HepG2 (cell line): ENCODE measurements around the gene HLA-F. TPM values are rescaled to one million over a fixed set of nuclear protein-coding genes. Genes with fewer than 3 reads are reported as not detected.

Source experiments
- CHCHD3 ChIP-seq: sonication (generic); formaldehyde crosslinking; IDR thresholded peaks from 2 replicates; pipeline ENCODE4 v1.8.0; 2022; ENCODE audit warnings: mild to moderate bottlenecking, missing genetic modification reagents, moderate library complexity
- CREM ChIP-seq, 2 experiments: sonication (generic) in 1 of 2; formaldehyde crosslinking in 1 of 2; IDR thresholded peaks; 2 replicates each; pipeline versions ENCODE4 v1.4.0 to v1.6.1; 2016 to 2020; ENCODE audit warnings: antibody characterized with exemption in 1 of 2, mild to moderate bottlenecking in 1 of 2, missing genetic modification reagents in 1 of 2
- HINFP ChIP-seq: sonication (generic); formaldehyde crosslinking; IDR thresholded peaks from 2 replicates; pipeline ENCODE4 v1.4.0; 2020; ENCODE audit warnings: low read depth, mild to moderate bottlenecking, missing genetic modification reagents
- IRF2 ChIP-seq: IDR thresholded peaks from 2 replicates; pipeline ENCODE4 v1.6.1; 2018; ENCODE audit warnings: missing genetic modification reagents, missing compliant biosample characterization
- KLF6 ChIP-seq: IDR thresholded peaks from 2 replicates; pipeline ENCODE4 v1.8.0; 2016; ENCODE audit warnings: missing biosample characterization, missing genetic modification reagents
- MBNL3 ChIP-seq: fragments of 250-450 bp; sonication (Bioruptor Pico); conservative IDR thresholded peaks from 2 replicates; pipeline ENCODE4 v1.8.0; 2022; ENCODE audit warnings: mild to moderate bottlenecking, inconsistent platforms
- MYNN ChIP-seq: sonication (generic); formaldehyde crosslinking; IDR thresholded peaks from 2 replicates; pipeline ENCODE4 v1.4.0; 2020; ENCODE audit warnings: mild to moderate bottlenecking, low read depth, missing genetic modification reagents
- NFE2L1 ChIP-seq: sonication (generic); formaldehyde crosslinking; IDR thresholded peaks from 2 replicates; pipeline ENCODE4 v1.4.0; 2020; ENCODE audit warnings: missing genetic modification reagents, mild to moderate bottlenecking, borderline replicate concordance
- NFE2L2 ChIP-seq: fragments of 150-350 bp; IDR thresholded peaks from 2 replicates; pipeline ENCODE4 v1.6.1; 2014; ENCODE audit warnings: low read length
- PBX3 ChIP-seq: sonication (generic); formaldehyde crosslinking; IDR thresholded peaks from 2 replicates; pipeline ENCODE4 v1.8.1; 2023; ENCODE audit warnings: missing genetic modification reagents, inconsistent platforms, borderline replicate concordance
- SCMH1 ChIP-seq: sonication (generic); formaldehyde crosslinking; IDR thresholded peaks from 2 replicates; pipeline ENCODE4 v1.9.0; 2021; ENCODE audit warnings: missing genetic modification reagents, mild to moderate bottlenecking, borderline replicate concordance
- SNRNP70 ChIP-seq: fragments of 200-400 bp; formaldehyde crosslinking; IDR thresholded peaks from 2 replicates; pipeline ENCODE4 v1.6.1; 2017; ENCODE audit warnings: mild to moderate bottlenecking, low read depth, low read length, moderate library complexity
- SP5 ChIP-seq: IDR thresholded peaks from 2 replicates; pipeline ENCODE4 v1.6.1; 2016; ENCODE audit warnings: low read depth, borderline replicate concordance
- ZBED4 ChIP-seq: sonication (generic); formaldehyde crosslinking; IDR thresholded peaks from 2 replicates; pipeline ENCODE4 v1.4.0; 2020; ENCODE audit warnings: missing genetic modification reagents, borderline replicate concordance
- ZBTB42 ChIP-seq: sonication (generic); formaldehyde crosslinking; IDR thresholded peaks from 2 replicates; pipeline ENCODE4 v1.5.0; 2020; ENCODE audit warnings: mild to moderate bottlenecking, missing genetic modification reagents
- ZBTB7B ChIP-seq: sonication (generic); formaldehyde crosslinking; IDR thresholded peaks from 2 replicates; pipeline ENCODE4 v1.4.0; 2020; ENCODE audit warnings: missing genetic modification reagents
- ZIK1 ChIP-seq: sonication (generic); formaldehyde crosslinking; IDR thresholded peaks from 2 replicates; pipeline ENCODE4 v1.5.0; 2020; ENCODE audit warnings: mild to moderate bottlenecking, low read depth, missing genetic modification reagents, borderline replicate concordance
- ZNF260 ChIP-seq: sonication (generic); formaldehyde crosslinking; IDR thresholded peaks from 2 replicates; pipeline ENCODE4 v1.4.0; 2020; ENCODE audit warnings: missing genetic modification reagents, low read depth, mild to moderate bottlenecking, borderline replicate concordance
- polyA plus RNA-seq, 8 experiments: library from polyadenylated mRNA; depleted of rRNA in 3 of 8; stranded (reverse) in 7 of 8; unstranded in 1 of 8; fragments of >200 nt; fragmentation: Illumina TruSeq in 4 of 8; extraction: Trizol in 4 of 8; gene quantifications; 2 replicates each; pipeline versions ENCODE4 v1.2.1 to v1.2.3, GENCODE V29; 2011 to 2016; ENCODE audit warnings: low read depth in 4 of 8, missing spikeins in 1 of 8, mixed read lengths in 1 of 8; ENCODE audit not compliant: insufficient read depth in 1 of 8
- total RNA-seq, 5 experiments: library from RNA; depleted of rRNA; stranded (reverse); fragments of >200 nt; fragmentation: Illumina TruSeq; extraction: Trizol; gene quantifications; 2 replicates each; pipeline ENCODE4 v1.2.3, GENCODE V29; 2016; ENCODE audit warnings: low read depth in 1 of 5

Gene HLA-F
- total and polyA plus RNA-seq, 2 of the 13 experiments (the other 11 are each of a cell fraction or from before 2014, with no cell fraction given) = 6.0 to 6.1 TPM

- TF ChIP-seq ZBED4 (CRISPR knock-in tag) (no peak), IRF2 (CRISPR knock-in tag) (peak; percentile 87), ZBTB7B (CRISPR knock-in tag) (peak; percentile 89), KLF6 (CRISPR knock-in tag) (no peak), CREM (IDR thresholded peaks at IDR 0.05) (peak; percentile 65), CREM (CRISPR knock-in tag; IDR thresholded peaks at IDR 0.05) (no peak), ZBTB42 (CRISPR knock-in tag) (no peak), MYNN (CRISPR knock-in tag) (no peak), SP5 (CRISPR knock-in tag) (peak; percentile 34; the same call in 1 of the 2 replicates), MBNL3 (CRISPR knock-in tag) (no peak), ZNF260 (CRISPR knock-in tag) (no peak), NFE2L1 (CRISPR knock-in tag) (0 out of 2 replicates have a peak, but pooled peaks have one; percentile 35), ZIK1 (CRISPR knock-in tag) (no peak), SCMH1 (CRISPR knock-in tag) (no peak), PBX3 (CRISPR knock-in tag) (no peak), HINFP (CRISPR knock-in tag) (peak; percentile 98), CHCHD3 (CRISPR knock-in tag) (no peak), SNRNP70 (no peak), NFE2L2 (peak; percentile 7; the same call in 1 of the 2 replicates)
Observed at GRCh38 chr6:29752451-29753308, 29.4 kb downstream of the HLA-F start (continued).
